SK-N-SH (cell line): ENCODE measurements around the gene C4orf50.

Experiments
- CHD2 ChIP-seq: fragments of 150-350 bp; IDR thresholded peaks from 2 replicates; pipeline ENCODE4 v1.6.1; 2018; ENCODE audit warnings: low read length; ENCODE audit not compliant: partially characterized antibody
- EP300 ChIP-seq, 2 experiments: IDR thresholded peaks; 2 replicates each; pipeline versions ENCODE4 v1.4.0 to v1.6.1; 2012; ENCODE audit warnings: borderline replicate concordance in 1 of 2, low read depth in 1 of 2, low read length in 1 of 2
- FOSL2 ChIP-seq: IDR thresholded peaks from 2 replicates; pipeline ENCODE4 v1.4.0; 2012; ENCODE audit warnings: low read depth, mild to moderate bottlenecking, moderate library complexity, borderline replicate concordance
- FOXM1 ChIP-seq: IDR thresholded peaks from 2 replicates; pipeline ENCODE4 v1.4.0; 2012; ENCODE audit warnings: low read depth, mild to moderate bottlenecking
- RAD21 ChIP-seq: IDR thresholded peaks from 2 replicates; pipeline ENCODE4 v1.6.1; 2012; ENCODE audit warnings: mild to moderate bottlenecking, low read length
- TAF1 ChIP-seq: IDR thresholded peaks from 2 replicates; pipeline ENCODE4 v1.6.1; 2012; ENCODE audit warnings: low read depth, mild to moderate bottlenecking, low read length, moderate library complexity, borderline replicate concordance

- no peak for TF ChIP-seq FOSL2
- TF ChIP-seq EP300 (IDR thresholded peaks at IDR 0.05; ENCODE audit: borderline replicate concordance in 1 of 2, low read depth in 1 of 2, low read length in 1 of 2), result no peak
- TF ChIP-seq FOXM1, result no peak
- no peak for TF ChIP-seq RAD21
- TF ChIP-seq CHD2, result no peak
- TF ChIP-seq TAF1, result no peak
Observed at GRCh38 chr4:5942947-5943346, 75.3 kb downstream of the C4orf50 start.
